Ishikawa (cell line): ENCODE results near the gene ISCA2.

ENCODE experiments used
- CEBPB ChIP-seq: IDR thresholded peaks from 2 replicates; pipeline ENCODE4 v1.6.1; 2012
- CREB1 ChIP-seq: IDR thresholded peaks from 2 replicates; pipeline ENCODE4 v1.6.1; 2012; ENCODE audit warnings: low read depth
- EGR1 ChIP-seq: IDR thresholded peaks from 2 replicates; pipeline ENCODE4 v1.6.1; 2012
- EP300 ChIP-seq: IDR thresholded peaks from 2 replicates; pipeline ENCODE4 v1.6.1; 2012; ENCODE audit warnings: borderline replicate concordance
- FOXM1 ChIP-seq: IDR thresholded peaks from 2 replicates; pipeline ENCODE4 v1.6.1; 2012; ENCODE audit warnings: low read depth, borderline replicate concordance
- MAX ChIP-seq: IDR thresholded peaks from 2 replicates; pipeline ENCODE4 v1.6.1; 2012
- NFIC ChIP-seq: IDR thresholded peaks from 2 replicates; pipeline ENCODE4 v1.6.1; 2012
- RAD21 ChIP-seq: IDR thresholded peaks from 2 replicates; pipeline ENCODE4 v1.6.1; 2012; ENCODE audit warnings: low read depth
- REST ChIP-seq: IDR thresholded peaks from 2 replicates; pipeline ENCODE4 v1.6.1; 2012; ENCODE audit warnings: low read depth, mild to moderate bottlenecking
- TAF1 ChIP-seq: IDR thresholded peaks from 2 replicates; pipeline ENCODE4 v1.6.1; 2012; ENCODE audit warnings: low read depth, mild to moderate bottlenecking
- TCF12 ChIP-seq: IDR thresholded peaks from 2 replicates; pipeline ENCODE4 v1.6.1; 2012; ENCODE audit warnings: low read depth
- TEAD4 ChIP-seq: IDR thresholded peaks from 2 replicates; pipeline ENCODE4 v1.6.1; 2012
- USF1 ChIP-seq: IDR thresholded peaks from 2 replicates; pipeline ENCODE4 v1.6.1; 2012
- YY1 ChIP-seq: IDR thresholded peaks from 2 replicates; pipeline ENCODE4 v1.6.1; 2012; ENCODE audit warnings: low read depth
- ZBTB7A ChIP-seq: IDR thresholded peaks from 2 replicates; pipeline ENCODE4 v1.6.1; 2012; ENCODE audit warnings: low read depth

The ISCA2 gene

GRCh38 chr14:74535756-74536325 lies 42.3 kb downstream of the ISCA2 start:
- no peak for TF ChIP-seq NFIC
- no peak for TF ChIP-seq YY1
- TF ChIP-seq MAX = no peak
- no peak for TF ChIP-seq TCF12
- no peak for TF ChIP-seq EP300
- no peak for TF ChIP-seq RAD21
- TF ChIP-seq TEAD4 = no peak
- TF ChIP-seq REST = no peak
- no peak for TF ChIP-seq EGR1
- no peak for TF ChIP-seq CEBPB
- TF ChIP-seq FOXM1 = no peak
- TF ChIP-seq USF1 = no peak
- no peak for TF ChIP-seq CREB1

GRCh38 chr14:74538411-74539391 lies 45.1 kb downstream of the ISCA2 start:
- TF ChIP-seq FOXM1 (no peak), EGR1 (no peak), CEBPB (no peak)

GRCh38 chr14:74539503-74539902 lies 45.9 kb downstream of the ISCA2 start:
- TF ChIP-seq CEBPB (no peak), NFIC (no peak), USF1 (no peak), FOXM1 (no peak), TAF1 (no peak), REST (no peak), ZBTB7A (no peak), RAD21 (no peak), TEAD4 (no peak), YY1 (no peak), CREB1 (no peak), MAX (no peak)

- TF ChIP-seq YY1 (no peak), EP300 (no peak), MAX (no peak), RAD21 (no peak), REST (no peak), FOXM1 (no peak), CEBPB (no peak), TCF12 (no peak), TAF1 (no peak)
Observed at GRCh38 chr14:74541225-74541624, 47.7 kb downstream of the ISCA2 start.
